GM21447 (cell line): Measurements from ENCODE around the gene ZNF764.
A peak's percentile ranks its signal among the peaks of the same experiment; 100 is the strongest.
"Not testable (repeated sequence)": the region's sequence is repeated elsewhere in the genome, so short reads cannot be mapped to it uniquely, and the experiment has no call there.

Experiments used
- ATAC-seq: cut with Tn5 transposase; IDR thresholded peaks from one replicate; pipeline ENCODE4 v1.9.1; 2021; ENCODE audit not compliant: unreplicated experiment

The ZNF764 gene

GRCh38 chr16:30528799-30529457, 29.2 kb downstream of the ZNF764 start:
- ATAC-seq: no peak

DNA sequence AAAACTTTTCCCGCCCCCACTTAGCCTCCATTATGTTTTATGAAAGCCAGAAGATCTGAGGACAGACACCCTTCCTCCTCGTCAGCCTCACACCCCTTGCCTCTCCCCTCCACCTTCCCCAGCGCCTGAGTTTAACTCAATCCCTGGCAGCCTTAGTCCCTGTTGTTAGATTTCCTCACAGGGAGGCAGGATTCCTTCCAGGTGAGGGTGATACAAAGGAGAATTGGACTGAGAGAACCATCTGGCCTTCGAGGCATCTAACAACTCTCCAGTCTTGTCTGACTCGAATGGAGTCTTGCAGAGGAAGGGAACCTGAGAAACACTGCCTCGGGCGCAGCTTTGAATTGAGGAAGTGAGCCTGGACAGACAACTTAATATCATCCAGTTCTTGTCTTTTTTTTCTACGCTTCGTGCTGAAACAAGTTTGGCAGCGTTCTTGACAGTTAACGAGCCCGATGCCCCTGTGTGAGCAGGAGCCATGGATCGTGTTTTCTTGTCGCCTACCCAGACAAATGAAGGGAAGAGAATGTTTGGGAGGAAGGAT, 30.5 kb downstream of the ZNF764 start:
- ATAC-seq: peak; percentile 12

DNA sequence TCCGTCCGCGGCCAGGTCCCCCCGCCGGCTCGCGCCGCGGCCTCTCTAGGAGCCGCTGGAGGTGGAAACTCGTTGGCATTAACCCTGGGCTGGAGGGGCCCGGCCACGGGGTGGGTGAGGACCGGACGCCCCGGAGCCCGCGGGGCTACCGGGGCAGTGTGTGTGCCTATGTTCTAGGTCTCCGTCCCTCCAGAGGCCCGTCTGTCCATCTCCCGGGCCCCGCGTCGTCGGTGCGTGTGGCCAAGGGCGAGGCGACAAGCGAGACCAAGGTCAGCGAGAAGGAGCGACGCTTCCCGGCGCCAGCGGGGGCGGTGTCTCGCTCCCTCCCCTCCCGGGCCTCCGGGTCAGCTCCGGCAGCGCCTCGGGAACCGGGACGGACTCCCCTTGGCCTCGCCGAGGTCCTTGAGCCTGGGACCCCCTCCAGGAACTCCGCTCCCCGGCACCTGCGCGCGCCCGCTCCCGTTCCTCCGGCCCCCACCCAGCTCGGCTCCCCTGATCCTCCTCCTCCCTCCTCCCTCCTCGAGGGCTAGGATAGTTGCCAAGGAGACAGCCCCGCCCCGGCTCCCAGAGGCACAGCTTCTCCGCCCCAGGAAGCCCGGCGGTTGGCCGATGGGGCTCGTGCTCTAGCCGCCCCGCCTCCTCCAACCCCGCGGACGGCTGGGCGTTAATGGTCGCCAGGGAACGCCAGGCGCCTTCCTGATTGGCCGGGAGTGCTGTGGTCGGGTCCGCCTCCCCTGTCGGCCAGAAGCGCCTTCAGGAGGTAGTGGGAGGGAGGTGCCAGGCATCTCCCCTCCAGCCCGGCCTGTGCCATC, 31.1 kb downstream of the ZNF764 start:
- ATAC-seq: peak; percentile 75

DNA sequence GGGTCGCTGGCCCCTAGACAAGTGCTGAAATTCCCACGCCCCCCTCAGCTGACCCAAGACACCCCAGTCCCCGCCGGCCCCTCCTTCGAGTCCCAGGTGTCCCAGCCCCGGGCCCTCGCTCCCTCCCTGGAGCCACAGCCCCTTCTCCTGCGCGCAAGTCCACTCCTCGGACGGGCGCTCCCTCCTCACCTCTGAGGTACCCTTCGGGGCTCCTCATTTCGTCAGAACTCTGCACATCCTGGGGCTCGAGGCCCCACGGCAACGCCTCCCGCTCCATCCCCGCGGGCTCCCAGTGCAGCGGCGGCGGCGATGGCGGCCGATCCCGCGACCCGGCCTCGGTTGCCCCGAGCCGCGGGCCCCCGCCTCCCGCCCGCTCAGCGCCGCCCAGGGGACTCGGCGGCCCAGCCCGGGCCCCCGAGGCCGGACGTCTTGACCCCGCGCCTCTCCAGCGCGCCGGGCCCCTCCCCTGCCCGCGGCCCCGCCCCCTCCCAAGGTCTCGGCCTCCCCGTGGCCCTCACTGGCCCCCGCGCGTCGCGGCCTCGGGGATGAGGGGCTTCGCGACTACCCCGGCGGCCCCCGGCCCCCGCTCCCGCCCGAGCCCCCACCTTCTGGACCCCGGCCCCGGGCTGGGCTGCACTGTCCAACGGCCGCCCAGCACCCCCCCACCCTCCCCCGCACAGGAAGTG, 31.9 kb downstream of the ZNF764 start, which contains the start of gene ZNF768:
TSS of gene ZNF768 (minus strand) at position 430 of the 686 bp plus-strand sequence. CDS start at position 277, 153 bp downstream.
- peak; percentile 21 for ATAC-seq

DNA sequence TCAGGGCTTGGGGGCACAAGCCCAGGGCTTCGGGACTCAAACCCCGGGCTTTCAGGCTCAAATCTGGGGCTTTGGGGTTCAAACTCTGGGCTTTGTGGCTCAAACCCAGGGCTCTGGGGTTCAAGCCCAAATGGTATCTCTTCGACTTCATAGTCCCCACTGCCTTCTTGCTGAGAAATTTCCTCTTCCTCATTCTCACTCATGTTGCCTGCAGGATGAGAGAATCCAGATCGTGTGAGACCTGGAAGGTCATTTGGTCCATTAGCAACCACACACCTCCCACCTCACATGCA, 32.4 kb downstream of the ZNF764 start:
- ATAC-seq: no peak

DNA sequence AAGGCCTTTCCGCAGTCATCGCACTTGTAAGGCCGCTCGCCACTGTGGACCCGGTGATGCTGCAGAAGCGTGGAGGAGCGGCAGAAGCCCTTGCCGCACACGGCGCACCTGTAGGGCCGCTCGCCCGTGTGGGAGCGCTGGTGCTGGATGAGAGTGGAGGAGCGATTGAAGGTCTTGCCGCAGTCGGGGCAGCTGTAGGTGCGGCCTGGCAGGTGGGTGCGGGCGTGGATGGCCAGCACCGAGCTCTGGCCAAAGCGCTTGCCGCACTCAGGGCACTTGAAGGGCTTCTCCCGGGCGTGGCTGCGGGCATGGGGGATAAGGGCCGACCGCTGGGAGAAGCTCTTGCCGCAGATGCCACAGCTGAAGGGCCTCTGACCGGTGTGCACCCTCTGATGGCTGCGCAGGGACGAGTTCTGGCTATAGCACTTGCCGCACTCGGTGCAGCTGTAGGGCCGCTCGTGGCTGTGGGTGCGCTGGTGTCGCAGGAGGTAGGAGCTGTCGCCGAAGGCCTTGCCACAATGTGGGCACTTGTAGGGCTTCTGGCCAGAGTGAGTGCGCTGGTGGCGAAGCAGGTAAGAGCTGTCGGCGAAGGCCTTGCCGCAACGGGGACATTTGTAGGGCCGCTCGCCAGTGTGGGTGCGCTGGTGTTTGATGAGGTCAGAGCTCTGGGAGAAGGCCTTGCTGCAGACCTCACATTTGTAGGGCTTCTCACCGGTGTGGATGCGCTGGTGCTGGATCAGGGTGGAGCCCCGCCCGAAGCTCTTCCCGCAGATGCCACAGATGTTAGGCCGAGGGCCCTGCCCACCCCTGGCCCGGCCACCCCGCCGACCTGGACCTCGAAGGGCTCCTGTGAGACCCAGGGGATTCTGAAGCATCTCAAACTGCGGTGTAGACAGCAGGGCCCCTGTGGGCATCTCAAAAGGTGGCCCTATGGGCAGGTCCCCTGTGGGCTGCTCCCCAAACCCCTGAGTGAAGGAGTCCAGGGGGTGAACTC, 33.3 kb downstream of the ZNF764 start:
- ATAC-seq: no peak

GRCh38 chr16:30523768-30524574, 34.2 kb downstream of the ZNF764 start:
- no peak for ATAC-seq

- not testable (repeated sequence) for ATAC-seq
Observed at GRCh38 chr16:30522702-30523463, 35.3 kb downstream of the ZNF764 start.

GRCh38 chr16:30521873-30522641, 36.1 kb downstream of the ZNF764 start:
- no peak for ATAC-seq

DNA sequence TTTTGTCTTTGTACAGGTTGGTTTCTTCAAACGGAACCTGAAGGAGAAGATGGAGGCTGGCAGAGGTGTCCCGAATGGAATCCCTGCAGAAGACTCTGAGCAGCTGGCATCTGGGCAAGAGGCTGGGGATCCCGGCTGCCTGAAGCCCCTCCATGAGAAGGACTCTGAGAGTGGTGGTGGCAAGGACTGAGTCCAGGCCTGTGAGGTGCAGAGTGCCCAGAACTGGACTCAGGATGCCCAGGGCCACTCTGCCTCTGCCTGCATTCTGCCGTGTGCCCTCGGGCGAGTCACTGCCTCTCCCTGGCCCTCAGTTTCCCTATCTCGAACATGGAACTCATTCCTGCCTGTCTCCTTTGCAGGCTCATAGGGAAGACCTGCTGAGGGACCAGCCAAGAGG, 36.7 kb downstream of the ZNF764 start:
- no peak for ATAC-seq

DNA sequence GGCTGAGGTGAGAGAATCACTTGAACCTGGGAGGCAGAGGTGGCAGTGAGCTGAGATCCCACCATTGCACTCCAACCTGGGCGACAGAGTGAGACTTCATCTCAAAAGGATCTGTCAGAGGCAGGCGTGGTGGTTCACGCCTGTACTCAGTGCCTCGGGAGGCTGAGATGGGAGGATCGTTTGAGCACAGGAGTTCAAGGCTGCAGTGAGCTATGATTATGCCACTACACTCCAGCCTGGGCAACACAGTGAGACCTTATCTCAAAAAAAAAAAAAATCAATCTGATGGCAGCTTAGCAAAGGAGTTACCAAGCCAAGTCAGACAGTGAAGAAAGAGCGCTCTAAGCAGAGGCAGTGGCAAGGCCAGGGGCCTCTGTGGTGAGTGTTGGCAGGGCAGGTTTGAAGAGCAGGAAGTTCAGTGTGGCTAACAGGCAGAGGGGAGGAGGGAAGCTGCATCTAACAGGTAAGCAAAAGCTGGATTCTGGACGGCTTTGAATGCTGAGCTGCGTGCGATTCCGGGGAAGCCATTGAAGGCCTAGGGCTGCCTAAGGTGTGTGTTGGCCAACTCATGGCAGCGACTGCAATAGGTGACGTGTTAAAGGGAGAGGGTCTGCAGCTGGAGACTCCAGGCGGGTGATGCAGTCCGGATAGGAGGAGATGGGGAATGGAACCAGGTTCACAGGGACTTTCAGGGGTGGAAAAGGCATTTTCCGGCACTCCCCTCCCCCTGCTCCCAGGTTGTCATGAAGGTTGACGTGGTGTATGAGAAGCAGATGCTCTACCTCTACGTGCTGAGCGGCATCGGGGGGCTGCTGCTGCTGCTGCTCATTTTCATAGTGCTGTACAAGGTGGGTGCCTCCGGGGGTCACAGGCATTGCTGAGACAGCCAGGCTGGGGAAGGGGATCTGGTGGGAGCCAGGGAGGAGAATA, 38.8 kb downstream of the ZNF764 start:
- ATAC-seq: no peak

GRCh38 chr16:30518552-30518951, 39.6 kb downstream of the ZNF764 start:
- no peak for ATAC-seq

GRCh38 chr16:30515275-30515674, 42.9 kb downstream of the ZNF764 start:
- ATAC-seq: no peak

DNA sequence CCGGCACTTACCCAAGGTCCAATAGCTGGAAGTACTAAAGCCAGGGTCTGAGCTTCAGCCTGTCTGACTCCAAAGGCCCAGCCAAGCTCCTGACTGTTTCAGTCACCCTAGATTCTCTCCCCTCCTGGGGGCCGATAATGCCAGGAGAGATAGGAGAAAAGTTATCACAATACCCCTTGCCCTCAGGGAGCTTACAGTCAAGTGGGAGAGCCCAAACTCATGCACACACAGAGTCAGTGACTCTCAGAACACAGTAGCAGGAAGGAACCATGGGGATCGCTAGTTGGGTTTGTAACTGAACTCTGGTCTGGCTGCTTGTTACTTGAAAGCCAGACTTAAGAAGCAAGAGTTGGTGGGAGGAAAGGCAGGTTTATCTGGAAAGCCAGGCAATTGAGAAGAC, 46.7 kb downstream of the ZNF764 start:
- ATAC-seq: no peak

DNA sequence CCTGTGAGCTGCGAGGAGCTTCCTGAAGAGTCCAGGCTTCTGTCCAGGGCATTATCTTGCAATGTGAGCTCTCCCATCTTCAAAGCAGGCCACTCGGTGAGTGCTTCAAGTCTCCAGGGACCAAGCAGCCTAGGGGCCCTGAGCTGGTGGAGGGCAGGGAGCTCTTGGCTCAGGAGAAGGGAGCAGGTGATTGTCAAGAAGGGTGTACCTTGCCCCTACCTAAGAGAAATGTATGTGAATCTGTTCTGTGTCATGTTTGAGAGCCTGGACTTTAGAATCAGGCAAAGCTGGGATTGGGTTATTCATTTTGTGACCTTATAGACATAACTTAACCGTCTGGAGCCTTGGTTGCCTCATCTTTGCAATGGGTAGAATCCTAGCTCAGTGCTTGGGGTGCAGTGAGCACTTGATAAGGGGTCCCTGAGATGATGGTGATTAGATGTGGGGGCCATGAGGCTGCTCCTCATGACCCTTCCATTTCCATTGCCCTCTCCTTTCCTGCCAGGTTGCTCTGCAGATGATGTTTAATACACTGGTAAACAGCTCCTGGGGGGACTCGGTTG, 47.7 kb downstream of the ZNF764 start:
- ATAC-seq: no peak

GRCh38 chr16:30509081-30509765, 49.0 kb downstream of the ZNF764 start:
- no peak for ATAC-seq
